Peyer's patch (tissue), 4 donors: ENCODE data around the gene ATP8B4. TPM values are rescaled to one million over a fixed set of nuclear protein-coding genes. Genes with fewer than 3 reads are reported as not detected.

Experiments
- DNase-seq, 3 donors: peaks; one replicate each; pipeline ENCODE4 v3.0.0-alpha.2; 2017 to 2019
- H3K27ac ChIP-seq, 4 donors: fragments of 200-600 bp; sonication (generic); one replicate each; pipeline ENCODE4 v1.5.1; 2016 to 2019
- H3K27me3 ChIP-seq, 2 donors: fragments of 200-600 bp; sonication (generic); one replicate each; pipeline ENCODE4 v1.5.1; 2019
- H3K36me3 ChIP-seq, 3 donors: fragments of 200-600 bp; sonication (generic); one replicate each; pipeline ENCODE4 v1.5.1; 2016 to 2019
- H3K4me1 ChIP-seq, 4 donors: fragments of 200-600 bp; sonication (generic); one replicate each; pipeline ENCODE4 v1.5.1; 2016 to 2019
- H3K4me3 ChIP-seq, 4 donors: fragments of 200-600 bp; sonication (generic); 1 replicate in 3 of 4; 2 replicates in 1 of 4; pipeline ENCODE4 v1.5.1; 2016 to 2019; ENCODE audit warnings: mild to moderate bottlenecking in 1 of 4
- H3K9me3 ChIP-seq, 4 donors: fragments of 200-600 bp; sonication (generic); one replicate each; pipeline ENCODE4 v1.5.1; 2016 to 2019; ENCODE audit warnings: mild to moderate bottlenecking in 1 of 4
- CTCF ChIP-seq, 6 experiments: fragments of 450-650 bp in 4 of 6; fragments of 200-600 bp in 2 of 6; sonication (generic) in 1 of 6; IDR thresholded peaks; one replicate each; pipeline ENCODE4 v1.5.1; 2017 to 2019; ENCODE audit warnings: antibody characterized with exemption in 6 of 6, mild to moderate bottlenecking in 3 of 6, moderate library complexity in 1 of 6
- POLR2A ChIP-seq, 2 donors: fragments of 450-650 bp; IDR thresholded peaks; one replicate each; pipeline ENCODE4 v1.5.1; 2017; ENCODE audit warnings: antibody characterized with exemption in 2 of 2, mild to moderate bottlenecking in 2 of 2, moderate library complexity in 2 of 2
- total RNA-seq, 4 donors: library from RNA; depleted of rRNA; stranded (reverse); fragments of >200 nt; gene quantifications; one replicate each; pipeline ENCODE4 v1.1.0, GENCODE V29; 2016

ATP8B4 gene
- total RNA-seq, 4 donors from 2014 or later, result 1.4 to 13.2 (median 8.7) TPM

DNA sequence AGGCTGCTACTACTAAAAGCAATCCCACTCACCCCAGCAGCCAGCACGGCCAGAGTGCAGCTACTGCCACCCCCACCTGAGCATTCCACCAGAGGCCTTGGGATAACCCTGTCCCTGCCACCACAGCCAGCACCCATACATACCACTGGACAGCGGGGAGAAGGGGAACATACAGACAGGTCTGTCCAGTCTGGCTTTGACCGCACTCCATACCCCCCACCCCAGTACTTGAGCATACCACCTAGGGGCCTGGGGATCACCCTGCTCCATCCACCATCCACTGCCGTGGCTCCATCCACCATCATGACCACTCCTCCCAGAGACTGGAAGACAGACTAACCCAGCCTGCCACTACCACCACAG is 210.1 kb downstream of the ATP8B4 start:
- no peaks in the 10 kb centered on the region for H3K36me3 ChIP-seq
- TF ChIP-seq CTCF (IDR thresholded peaks at IDR 0.05) (no peak), POLR2A (IDR thresholded peaks at IDR 0.05) (no peak)
- no peak overlapping the region for H3K27ac ChIP-seq
- no peaks in the 10 kb centered on the region for H3K9me3 ChIP-seq
- no peaks in the 10 kb centered on the region for H3K27me3 ChIP-seq
- no peak for DNase-seq
- no peaks in the 10 kb centered on the region for H3K4me1 ChIP-seq
- H3K4me3 ChIP-seq, result no peak overlapping the region

DNA sequence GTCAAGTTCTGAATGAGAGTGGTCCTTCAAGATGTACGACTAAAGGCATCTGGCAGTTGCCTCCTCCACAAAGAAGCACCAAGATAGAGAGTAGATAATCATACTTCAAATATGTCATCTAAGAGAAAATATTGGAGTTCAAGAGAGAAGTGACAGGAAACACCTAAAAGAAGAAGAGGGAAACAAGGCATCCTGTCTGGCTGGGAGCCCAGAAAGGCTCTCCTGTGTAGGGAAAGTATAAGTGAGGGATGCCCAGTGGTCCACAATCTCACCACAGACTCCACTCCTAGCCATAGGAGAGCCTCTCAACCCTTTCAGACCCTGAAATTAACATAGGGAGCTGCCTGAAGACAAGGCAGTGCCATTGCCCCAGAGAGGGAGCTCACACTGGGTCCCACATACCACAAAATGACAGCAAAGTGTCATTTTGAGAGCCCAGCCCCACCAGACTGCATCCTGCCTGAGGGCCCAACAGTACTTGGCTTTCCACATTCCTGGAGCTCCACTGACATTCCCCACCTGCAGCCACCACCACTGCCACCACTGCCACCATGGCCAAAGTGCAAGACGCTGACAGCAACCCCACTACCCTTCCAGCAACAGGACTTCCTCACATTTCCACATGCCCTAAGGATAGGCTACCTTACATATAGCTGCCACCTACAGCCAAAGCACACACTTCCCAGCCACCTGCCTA is 210.6 kb downstream of the ATP8B4 start:
- DNase-seq, result no peak
- Histone ChIP-seq H3K36me3 (no peaks in the 10 kb centered on the region), H3K9me3 (no peaks in the 10 kb centered on the region), H3K4me1 (no peaks in the 10 kb centered on the region), H3K27me3 (no peaks in the 10 kb centered on the region), H3K4me3 (no peak overlapping the region), H3K27ac (no peak overlapping the region)
- no peak for TF ChIP-seq POLR2A (IDR thresholded peaks at IDR 0.05)
- TF ChIP-seq CTCF (IDR thresholded peaks at IDR 0.05), result no peak

DNA sequence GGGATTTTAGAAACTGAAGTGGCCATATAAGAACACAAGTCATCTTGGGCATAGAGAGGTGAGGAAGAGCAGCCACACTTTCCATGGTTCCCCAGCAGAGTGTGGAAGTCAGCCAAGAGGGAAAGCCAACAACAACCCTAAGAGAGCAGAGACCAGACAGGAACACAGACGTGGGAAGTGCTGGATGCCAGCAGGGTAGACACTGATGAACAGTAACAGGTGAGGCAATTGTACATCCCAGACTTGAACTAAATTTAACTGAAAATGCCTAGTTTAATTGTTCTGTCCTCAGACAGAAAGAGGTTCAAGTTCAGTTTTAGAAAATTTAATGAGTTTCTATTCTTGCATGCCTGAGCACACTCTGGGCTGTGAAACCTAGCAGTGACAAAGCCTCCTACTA is 212.1 kb downstream of the ATP8B4 start:
- Histone ChIP-seq H3K27ac (no peak overlapping the region), H3K4me3 (no peak overlapping the region), H3K36me3 (no peaks in the 10 kb centered on the region), H3K27me3 (no peaks in the 10 kb centered on the region), H3K9me3 (no peaks in the 10 kb centered on the region), H3K4me1 (no peaks in the 10 kb centered on the region)
- no peak for DNase-seq
- TF ChIP-seq POLR2A (IDR thresholded peaks at IDR 0.05) (no peak), CTCF (IDR thresholded peaks at IDR 0.05) (no peak)

- H3K27ac ChIP-seq, result no peak overlapping the region
- no peak overlapping the region for H3K4me3 ChIP-seq
- H3K36me3 ChIP-seq, result no peaks in the 10 kb centered on the region
- DNase-seq, result no peak
- H3K27me3 ChIP-seq, result no peaks in the 10 kb centered on the region
- no peak for TF ChIP-seq POLR2A (IDR thresholded peaks at IDR 0.05)
- TF ChIP-seq CTCF (IDR thresholded peaks at IDR 0.05), result no peak
- no peaks in the 10 kb centered on the region for H3K4me1 ChIP-seq
- no peaks in the 10 kb centered on the region for H3K9me3 ChIP-seq
These were observed 213.8 kb downstream of the ATP8B4 start for GRCh38 chr15:49905221-49905620.

DNA sequence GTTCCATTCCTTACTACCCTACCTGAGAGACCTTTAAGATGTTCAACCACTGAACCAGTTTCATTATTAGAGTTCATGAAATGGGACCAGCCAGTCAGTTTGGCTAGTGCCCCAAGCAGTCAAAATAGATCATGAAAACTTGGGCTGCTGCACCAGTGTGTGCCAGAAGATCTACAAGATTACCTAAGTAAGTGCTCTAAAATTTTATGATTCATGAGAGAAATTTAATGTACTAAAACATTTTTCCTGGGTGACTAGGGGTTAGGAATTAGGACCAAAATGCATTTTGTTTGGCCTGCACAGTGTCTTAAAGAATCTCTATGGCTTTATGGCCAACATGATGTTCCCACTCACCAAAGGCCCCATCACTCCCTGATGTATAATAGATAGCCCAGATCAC is 214.7 kb downstream of the ATP8B4 start:
- TF ChIP-seq POLR2A (IDR thresholded peaks at IDR 0.05) (no peak), CTCF (IDR thresholded peaks at IDR 0.05) (no peak)

More for the DNA sequence above, 214.7 kb downstream of the ATP8B4 start:
- no peaks in the 10 kb centered on the region for H3K36me3 ChIP-seq
- H3K27me3 ChIP-seq, result no peaks in the 10 kb centered on the region
- no peak for DNase-seq
- no peak overlapping the region for H3K27ac ChIP-seq
- no peak overlapping the region for H3K4me3 ChIP-seq
- H3K4me1 ChIP-seq, result no peaks in the 10 kb centered on the region
- no peaks in the 10 kb centered on the region for H3K9me3 ChIP-seq
